ENCODE data around the gene MAU2.

The MAU2 gene, protein sequence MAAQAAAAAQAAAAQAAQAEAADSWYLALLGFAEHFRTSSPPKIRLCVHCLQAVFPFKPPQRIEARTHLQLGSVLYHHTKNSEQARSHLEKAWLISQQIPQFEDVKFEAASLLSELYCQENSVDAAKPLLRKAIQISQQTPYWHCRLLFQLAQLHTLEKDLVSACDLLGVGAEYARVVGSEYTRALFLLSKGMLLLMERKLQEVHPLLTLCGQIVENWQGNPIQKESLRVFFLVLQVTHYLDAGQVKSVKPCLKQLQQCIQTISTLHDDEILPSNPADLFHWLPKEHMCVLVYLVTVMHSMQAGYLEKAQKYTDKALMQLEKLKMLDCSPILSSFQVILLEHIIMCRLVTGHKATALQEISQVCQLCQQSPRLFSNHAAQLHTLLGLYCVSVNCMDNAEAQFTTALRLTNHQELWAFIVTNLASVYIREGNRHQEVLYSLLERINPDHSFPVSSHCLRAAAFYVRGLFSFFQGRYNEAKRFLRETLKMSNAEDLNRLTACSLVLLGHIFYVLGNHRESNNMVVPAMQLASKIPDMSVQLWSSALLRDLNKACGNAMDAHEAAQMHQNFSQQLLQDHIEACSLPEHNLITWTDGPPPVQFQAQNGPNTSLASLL

GRCh38 chr19:19320361-19321140, at the start of gene MAU2, which contains the start of gene SUGP1:
Gene MAU2, plus strand, starts transcription at chr19:19320829. Its CDS starts 31 bp downstream, at chr19:19320860.
Gene SUGP1, minus strand, starts transcription at chr19:19320509. Its CDS starts 13 bp downstream, at chr19:19320496.
- peak; percentile 88 for DNase-seq

GRCh38 chr19:19271828-19272599, 48.6 kb upstream of the MAU2 start:
- DNase-seq = no peak

- DNase-seq = no peak
Observed at GRCh38 chr19:19274146-19274545, 46.5 kb upstream of the MAU2 start.

DNA sequence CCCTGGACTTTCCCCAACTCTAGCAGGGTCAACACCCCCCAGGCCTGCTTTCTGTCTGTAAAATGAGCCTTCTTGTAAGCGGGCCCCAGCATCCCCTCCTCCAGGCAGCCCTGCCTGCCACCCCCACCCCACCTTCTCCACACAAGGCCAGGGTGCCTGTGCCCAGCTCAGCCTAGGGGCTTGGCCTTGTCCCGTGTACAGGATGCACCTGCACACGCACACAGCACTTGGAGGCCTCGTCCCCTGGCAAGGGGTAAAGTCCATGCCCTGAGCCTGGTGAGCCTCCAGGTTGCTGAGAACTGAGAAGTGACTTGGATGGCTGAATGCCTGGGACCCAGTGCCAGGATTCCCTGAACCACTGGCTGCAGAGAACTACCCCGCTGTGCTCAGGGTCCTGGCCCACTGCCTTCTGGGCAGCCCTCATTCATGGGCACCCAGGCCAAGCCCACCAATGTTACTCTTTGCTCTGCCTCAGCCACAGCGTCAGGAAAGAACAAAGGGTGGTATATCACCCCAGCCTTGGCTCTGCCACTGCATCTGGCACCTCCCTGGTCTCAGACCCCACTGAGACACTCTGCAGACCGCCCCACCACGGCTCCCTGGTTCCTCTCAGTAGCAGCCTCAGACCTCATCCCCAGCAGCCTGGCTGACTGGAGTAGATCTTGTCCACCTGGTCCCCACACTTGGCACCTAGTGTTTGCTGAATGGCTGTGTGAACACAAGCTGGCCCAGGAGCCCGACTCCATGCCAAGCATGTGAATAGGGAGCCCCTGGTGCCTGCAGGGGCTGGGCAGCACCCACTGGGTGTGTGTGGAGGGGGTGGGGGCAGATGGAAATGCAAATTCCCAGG, 45.7 kb upstream of the MAU2 start:
- no peak for DNase-seq

- no peak for DNase-seq
Observed at GRCh38 chr19:19276386-19276785, 44.2 kb upstream of the MAU2 start.

- no peak for DNase-seq
Observed at GRCh38 chr19:19276851-19277250, 43.8 kb upstream of the MAU2 start.

DNA sequence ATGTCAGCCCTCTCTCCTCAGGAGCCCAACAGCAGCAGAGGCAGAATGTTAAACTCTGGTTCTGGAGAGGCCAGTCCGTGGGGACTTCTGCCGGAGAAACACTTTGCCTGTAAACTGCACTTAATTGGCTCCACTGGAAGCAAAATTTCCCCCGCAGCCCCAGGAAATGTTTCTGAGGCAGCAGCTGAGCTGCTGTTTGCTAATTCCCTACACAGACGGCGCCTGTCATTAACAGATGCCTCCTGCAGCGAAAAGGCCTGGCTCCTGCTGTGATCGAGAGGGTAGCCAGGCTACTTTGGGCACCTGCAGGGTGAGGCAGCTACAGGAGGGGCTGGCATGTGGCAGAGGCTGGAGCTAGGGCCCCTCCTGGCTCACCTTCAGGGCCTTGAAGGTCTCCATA, 42.3 kb upstream of the MAU2 start:
- peak; percentile 79 for DNase-seq

DNA sequence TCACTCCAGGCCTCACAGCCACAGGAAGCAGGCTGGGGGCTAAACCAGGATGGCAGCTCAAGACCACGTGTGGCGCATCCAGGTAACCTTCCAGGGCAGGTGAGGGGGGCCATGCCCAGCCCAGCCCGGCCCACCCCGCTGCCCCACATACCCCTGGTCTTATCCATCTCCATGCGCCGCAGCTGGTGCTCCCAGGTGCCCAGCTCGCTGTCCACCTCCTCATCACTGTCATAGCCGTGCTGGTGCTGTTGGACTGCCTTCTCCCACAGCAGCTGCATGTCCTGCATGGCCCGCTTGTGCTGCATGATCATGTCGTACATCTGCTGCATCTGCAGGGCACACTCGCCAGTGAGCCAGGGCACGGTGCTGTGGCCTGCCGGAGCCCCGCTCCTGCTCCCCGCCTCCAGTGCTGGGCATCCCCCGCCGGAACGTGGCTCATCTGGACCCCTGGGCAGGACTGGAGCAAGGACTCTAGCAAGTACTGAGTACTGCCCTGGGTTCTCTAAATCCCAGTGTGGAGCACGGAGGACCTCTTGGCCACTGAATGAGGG, 41.5 kb upstream of the MAU2 start:
- no peak for DNase-seq

DNA sequence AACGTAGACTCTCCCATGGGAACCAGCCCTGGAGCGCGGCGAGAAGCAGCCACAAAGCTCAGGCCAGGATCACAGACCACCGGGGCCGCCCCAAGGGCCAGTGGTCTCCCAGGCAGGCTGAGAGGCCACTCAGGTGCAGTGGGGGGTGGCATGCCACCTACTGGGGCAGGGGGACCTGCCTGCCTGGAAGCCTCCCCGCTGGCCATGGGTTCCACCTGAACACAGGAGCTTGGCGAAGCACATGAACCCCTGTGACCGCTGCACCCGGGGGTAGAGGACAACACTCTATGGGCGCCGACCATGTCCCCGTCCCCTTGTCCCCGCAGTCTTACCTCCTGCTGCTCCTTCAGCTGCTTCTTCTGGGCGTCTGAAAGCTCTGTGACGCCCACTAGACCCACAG, 40.8 kb upstream of the MAU2 start:
- DNase-seq = no peak

DNA sequence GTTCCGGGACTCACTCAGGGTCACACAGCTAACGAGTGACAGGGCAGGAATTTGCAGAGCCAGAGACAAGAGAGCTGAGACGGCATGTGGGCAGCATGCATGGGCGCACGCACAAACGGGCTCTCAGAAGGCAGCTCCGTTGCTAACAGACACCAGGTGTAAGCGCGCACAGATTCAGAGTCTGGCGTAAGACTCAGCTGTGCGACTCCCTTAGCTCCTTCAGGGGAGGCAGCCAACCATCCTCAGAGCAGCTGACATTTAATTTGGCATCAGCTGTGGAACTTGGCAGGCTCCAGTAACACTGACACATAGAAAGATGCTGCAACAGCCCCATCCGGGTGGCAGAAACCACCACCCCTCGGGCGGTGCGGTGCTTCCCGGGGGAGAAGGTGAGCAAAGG, 40.1 kb upstream of the MAU2 start:
- DNase-seq = no peak

- DNase-seq = no peak
Observed at GRCh38 chr19:19285686-19286085, 34.9 kb upstream of the MAU2 start.

DNA sequence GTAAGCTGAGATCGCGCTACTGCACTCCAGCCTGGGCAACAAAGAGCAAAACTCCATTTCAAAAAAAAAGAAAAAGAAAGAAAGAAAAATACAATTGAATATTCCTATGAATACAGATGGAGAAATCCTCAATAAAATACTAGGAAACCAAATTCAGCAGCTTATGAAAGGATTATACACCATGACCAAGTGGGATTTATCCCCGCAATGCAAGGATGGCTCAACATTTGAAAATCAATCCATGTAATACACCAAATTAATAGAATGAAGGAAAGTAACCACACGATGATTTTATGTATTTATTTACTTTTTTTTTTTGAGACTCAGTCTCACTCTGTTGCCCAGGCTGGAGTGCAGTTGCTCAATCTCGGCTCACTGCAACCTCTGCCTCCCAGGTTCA, 28.0 kb upstream of the MAU2 start:
- DNase-seq = no peak

DNA sequence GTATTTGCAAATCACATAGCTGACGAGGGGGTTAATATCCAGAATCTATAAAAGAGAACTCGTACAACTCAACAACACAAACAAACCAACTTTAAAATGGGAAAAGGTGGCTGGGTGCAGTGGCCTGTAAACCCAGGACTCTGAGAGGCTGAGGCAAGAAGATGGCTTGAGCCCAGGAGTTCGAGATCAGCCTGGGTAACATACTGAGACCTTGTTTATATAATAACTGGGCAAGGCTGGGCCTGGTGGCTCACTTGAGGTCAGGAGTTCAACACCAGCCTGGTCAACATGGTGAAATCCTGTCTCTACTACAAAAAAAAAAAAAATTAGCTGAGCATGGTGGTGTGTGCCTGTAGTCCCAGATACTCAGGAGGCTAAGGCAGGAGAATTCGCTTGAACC, 25.7 kb upstream of the MAU2 start:
- DNase-seq = no peak

DNA sequence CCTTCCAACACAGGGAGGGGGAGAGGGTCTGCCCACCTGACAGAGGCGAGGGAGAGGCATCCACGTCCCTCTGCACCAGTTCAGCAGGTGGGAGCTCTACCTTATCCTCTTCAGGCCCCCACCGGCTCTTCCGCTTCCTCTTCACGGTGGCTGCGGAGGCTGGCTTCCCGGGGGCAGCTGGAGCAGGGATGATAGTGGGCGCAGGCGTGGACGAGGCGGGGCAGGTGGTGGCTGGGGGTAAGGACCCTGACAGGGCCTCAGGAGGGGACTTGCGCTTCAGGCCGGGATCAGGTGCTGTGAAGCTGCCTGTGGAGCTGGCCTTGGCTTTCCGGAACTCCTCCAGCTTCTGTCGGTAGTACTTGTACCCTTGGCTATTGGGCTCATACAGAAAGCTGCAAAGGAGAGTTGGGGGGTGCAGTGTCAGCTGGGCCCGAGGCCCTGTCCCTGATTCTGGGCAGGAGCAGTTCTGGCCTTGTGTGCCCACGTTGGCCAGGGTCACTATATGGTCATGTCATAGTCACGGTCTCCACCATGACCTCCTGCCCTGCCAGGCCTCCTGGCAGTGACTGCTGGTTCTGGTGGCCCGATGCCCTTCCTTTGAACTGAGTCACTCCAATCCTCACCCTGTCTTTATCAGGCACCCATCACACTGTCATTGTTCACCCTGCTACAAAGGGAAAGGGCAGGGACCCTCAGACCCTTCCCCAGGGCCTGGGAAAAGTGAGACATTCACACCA, 23.5 kb upstream of the MAU2 start:
- DNase-seq = no peak

DNA sequence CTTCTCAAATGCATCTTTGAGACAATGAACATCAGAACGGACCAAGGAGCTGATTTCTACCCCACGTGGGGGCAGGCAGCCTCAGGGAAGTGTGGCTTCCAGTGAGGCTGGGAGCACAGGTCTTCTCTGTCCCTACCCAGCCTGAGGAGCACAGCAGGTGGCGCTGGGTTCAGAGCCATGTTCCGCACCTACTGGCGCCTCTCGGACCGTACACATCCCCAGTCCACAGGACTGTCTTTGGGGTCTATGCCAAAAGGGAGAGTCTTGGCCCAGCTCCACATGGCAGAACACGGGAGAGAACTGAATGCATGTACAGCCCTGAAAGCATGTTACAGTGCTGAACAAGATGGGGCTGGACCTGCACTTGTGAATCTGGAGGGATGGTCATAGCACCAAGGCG, 22.9 kb upstream of the MAU2 start:
- DNase-seq = no peak

DNA sequence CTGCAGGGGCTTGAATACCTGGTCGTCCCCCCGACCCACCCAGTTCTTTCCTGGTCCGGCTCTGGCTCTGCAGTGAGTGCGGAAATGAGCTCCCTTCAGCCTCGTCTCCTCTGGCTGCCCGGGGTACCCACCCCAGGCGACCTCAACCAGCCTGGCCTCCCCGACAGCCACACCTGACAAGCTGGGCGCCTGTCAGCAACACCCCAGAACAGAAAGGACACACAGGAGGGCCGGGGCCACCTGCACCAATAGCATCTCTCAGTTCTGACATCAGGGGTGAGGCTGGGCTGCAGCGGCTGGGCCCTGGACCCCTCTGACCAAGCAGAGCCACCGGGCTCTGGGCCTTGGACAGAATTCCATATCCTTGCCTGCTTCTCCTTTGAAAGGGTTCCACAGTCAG, 20.0 kb upstream of the MAU2 start:
- no peak for DNase-seq

DNA sequence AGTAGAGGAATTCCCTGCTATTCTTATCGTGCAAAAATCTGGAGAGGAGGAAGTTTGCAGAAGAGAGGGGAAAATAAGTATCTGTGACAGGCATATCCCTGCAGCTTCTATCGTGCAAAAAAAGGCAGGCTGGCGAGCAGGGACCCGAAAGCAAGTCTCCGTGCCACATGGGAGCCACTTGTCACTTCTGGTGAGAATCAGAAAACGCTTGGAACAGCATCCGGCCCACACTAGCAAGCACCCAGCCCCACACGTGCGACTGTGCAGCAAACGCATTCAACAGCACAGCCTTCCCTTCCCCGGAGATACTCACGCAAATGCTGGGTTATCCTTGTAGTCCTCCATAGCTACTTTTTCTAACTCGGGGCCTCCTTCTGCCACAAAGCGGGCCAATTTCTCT, 17.2 kb upstream of the MAU2 start:
- DNase-seq = no peak

- no peak for DNase-seq
Observed at GRCh38 chr19:19304186-19304965, 16.3 kb upstream of the MAU2 start.

GRCh38 chr19:19305066-19305465, 15.6 kb upstream of the MAU2 start:
- DNase-seq = no peak

DNA sequence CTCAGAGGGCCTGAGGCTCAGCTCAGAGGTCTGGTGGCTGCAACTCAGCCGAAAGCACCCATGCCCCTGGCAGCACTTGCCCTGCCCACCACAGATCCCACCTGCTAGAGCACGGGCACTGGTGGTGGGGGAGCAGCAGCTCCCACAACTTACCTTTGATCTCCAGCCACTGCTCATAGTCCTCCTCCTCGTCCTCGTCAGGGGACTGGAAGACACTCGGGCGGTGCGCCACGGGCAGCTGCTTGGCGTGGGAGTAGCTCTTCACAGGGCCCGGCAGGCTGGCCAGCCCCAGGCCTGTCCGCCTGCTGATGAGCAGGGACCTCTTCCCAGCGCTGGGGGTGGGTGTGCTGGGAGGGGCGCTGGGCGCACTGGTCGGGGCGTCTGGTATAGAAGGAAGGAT, 14.9 kb upstream of the MAU2 start:
- no peak for DNase-seq

Data from NCI-H345 (cell line).